Measurements from ENCODE around the gene PRDM8.

Gene PRDM8

GRCh38 chr4:80184053-80184824 lies 13.1 kb upstream of the PRDM8 start:
- peak; percentile 97 for DNase-seq

- DNase-seq, result peak; percentile 65
Observed at GRCh38 chr4:80184825-80185756, 12.2 kb upstream of the PRDM8 start.

DNA sequence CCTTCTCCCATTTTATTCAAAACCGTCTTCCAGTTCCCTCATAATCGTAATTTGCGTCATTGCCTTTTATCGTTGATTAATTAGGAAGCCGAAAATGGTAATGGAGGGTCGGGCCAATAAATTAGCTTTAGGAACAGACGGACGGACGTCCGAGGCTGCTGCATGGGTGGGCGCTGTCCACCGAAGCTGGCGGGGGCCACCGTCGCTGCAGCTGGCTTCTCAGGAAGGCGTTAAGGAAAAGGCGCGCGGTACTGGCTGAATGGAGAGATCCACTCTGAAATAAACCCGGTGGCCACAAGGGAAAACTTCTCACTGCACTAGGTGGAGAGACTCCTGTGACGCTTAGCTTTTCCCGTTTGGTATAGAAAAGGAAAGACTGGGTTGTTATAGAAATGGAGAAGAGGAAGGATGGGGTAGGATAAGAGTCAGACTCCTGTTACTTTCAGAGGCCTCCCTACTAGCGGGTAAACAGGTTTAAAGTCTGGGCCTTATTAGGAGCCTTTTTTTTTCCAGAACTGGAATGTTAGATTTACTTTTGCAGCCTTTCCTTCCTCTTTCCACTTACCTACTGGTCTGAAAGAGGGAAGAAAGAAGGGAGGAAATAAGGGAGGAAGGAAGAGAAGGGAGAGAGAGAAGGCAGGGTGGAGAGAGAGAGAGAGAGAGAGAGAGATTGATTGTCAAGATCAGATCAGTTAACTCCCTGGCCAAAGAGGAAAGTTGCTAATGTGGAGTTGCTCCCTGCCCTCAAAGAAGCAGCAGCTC lies 11.3 kb upstream of the PRDM8 start:
- DNase-seq, result peak; percentile 44

GRCh38 chr4:80186676-80187075 lies 10.6 kb upstream of the PRDM8 start:
- DNase-seq, result no peak

- no peak for DNase-seq
Observed at GRCh38 chr4:80187677-80188076, 9.6 kb upstream of the PRDM8 start.

DNA sequence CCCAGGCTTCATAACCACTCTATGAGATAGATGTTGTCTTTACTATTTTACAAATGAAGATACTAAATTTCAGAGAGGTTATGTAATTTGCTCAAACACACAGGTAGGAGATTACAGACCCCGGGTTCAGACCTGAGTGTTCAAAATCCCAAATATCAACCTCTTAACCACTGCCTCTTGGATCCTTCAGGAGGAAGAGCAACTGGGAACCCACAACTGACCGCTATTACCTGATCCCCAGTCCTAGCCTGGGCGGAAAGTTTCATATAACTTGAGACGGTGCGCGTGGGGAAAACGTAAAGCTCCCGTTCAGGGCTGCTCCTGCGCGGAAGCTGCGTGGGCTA lies 8.9 kb upstream of the PRDM8 start:
- no peak for DNase-seq

DNA sequence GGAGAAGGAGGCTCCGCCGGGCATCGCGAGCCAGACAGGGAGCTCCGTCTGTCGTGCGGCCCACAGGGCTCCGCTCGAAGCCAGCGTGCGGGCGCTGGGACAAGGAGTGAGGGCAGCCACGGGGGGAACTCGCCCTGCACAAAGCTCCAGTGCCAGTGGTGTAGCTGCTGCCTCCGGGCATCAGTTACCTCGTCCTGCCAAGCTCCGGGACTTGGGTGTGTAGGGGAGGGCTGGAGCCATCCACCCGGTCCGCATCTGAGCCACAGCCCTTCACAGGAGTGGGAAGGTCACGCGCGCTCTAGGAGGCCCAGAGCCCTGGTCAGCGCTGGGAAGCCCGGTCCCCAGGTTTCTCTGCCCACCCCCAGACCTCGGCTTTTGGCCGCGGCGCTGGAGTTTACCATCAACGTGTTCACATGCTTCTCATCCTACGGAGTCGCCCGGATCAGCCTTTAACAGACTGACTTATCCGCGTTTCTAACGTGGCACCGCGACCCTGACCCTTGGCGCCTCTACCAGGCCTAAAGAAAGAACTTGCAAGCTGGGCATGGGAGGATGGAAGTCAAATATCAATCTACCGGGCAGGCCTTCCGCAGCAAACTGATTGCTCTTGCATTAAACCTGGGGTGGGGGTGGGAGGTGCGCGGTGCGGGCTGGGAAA lies 8.4 kb upstream of the PRDM8 start:
- no peak for DNase-seq

GRCh38 chr4:80189581-80189955 lies 7.7 kb upstream of the PRDM8 start:
- no peak for DNase-seq

GRCh38 chr4:80189956-80190677 lies 7.2 kb upstream of the PRDM8 start:
- DNase-seq, result no peak

DNA sequence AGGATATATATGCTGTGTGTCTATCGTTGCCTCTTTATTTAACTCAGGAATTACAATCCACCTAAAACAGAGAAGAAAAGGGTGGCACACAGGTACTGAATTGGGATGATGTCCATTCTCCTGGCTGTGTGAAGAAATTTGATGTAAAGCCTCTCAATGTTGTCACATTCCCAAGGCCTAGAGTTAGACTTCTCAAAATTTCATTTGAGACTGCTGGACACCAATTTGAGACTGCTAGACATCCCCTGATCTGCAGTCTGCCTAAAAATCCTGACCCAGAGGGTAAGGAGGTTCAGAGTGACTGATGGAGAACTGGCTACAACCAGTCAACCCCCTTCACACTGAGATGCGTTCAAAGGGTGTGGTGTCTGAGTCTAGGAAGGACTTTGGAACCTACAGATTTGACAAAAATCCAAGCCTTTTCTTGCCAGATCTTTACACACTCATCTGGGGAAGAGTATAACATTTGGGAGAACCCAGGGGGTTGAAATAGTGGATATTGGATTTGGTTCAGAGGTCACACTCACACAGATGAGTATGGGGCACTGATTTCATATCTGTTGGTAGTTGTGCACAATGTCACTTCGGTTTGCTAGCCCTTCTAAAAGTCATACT lies 4.9 kb upstream of the PRDM8 start:
- DNase-seq, result no peak

DNA sequence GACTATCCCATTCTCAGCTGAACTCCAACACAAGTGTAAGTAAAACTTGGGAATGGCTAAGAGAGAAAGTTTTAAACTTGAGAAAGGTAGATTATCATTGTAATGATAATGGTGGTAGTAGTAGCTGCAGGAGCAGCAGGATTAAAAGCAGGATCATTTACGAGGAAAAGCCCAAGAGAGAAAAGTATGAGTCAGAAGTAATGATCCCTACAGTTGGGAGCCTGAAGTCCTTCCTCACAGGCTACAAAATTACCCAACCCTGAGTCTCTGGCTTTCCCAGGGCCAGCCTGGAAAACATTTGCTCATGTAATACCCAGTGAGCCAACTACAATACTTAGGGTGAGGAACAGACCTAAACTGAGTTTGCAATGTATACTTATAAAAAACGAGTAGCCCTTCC lies 4.4 kb upstream of the PRDM8 start:
- DNase-seq, result no peak

GRCh38 chr4:80195441-80196140 lies 1.7 kb upstream of the PRDM8 start:
- DNase-seq, result no peak

- no peak for DNase-seq
Observed at GRCh38 chr4:80196259-80196921, 913 bp upstream of the PRDM8 start.

GRCh38 chr4:80197601-80198440 lies 518 bp downstream of the PRDM8 start:
- no peak for DNase-seq

DNA sequence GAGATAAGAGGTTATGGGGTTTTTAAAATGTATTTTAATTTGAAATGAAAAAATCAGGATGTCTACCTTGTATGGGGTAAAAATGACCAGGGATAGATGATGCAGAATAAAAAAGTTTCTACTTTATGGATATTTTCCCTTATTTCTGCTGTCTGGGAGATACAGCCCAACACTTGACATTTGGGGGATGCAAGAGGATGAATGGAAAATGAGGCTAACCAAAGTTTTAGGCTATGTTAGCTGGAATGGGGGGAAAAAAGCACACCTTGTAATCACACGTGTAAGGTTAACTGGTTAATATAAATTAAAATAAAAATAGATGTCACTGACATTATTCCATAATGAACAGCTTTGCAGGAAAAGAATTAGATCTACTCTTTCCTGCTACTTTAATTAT lies 1.1 kb downstream of the PRDM8 start:
- DNase-seq, result no peak

- no peak for DNase-seq
Observed at GRCh38 chr4:80199004-80199560, 1.8 kb downstream of the PRDM8 start.

DNA sequence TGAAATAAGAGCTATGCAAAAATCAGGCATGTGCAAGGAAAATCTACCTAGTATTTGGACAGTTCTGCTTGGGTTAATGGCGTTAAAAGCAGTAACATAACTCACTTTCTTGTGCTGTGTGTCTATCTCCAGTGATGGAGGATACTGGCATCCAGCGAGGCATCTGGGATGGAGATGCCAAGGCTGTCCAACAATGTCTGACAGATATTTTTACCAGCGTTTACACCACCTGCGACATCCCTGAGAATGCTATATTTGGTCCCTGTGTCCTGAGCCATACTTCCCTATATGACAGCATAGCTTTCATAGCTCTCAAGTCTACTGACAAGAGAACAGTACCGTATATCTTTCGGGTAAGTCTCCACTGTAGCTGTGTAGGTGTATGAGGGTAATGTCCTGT lies 2.6 kb downstream of the PRDM8 start:
- DNase-seq, result no peak

DNA sequence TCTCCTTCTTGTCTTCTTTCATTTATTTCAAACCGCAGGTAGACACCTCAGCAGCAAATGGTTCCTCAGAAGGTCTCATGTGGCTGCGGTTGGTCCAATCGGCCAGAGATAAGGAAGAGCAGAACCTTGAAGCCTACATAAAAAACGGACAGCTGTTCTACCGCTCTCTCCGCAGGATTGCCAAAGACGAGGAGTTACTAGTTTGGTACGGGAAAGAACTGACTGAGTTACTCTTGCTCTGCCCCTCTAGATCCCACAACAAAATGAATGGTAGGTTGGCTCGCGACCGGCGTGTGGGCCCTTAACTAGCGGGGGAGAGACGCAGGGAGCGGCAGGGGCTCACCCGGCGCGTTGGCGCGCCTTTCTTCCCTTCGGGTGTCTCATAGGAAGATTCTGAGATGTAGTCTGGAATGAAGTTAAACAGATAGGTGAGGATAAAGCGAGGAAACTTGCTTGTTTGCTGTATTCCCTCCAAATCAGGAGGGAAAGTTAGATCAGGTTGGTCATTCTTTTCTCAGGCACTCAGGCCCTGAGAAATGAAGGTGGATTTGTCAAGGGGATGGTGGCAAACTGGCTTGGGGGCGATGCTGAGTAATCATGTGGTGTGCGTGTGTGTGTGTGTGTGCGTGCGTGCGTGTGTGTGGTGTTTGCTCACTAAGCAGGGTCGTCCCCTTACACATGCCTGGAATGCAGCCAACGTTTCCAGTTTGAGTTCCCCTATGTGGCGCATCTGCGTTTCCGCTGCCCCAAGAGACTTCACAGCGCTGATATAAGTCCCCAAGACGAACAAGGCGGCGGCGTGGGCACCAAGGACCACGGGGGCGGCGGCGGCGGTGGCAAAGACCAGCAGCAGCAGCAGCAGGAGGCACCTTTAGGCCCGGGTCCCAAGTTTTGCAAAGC lies 4.2 kb downstream of the PRDM8 start:
- no peak for DNase-seq

Data from activated CD8-positive, alpha-beta memory T cell treated with anti-CD3 and anti-CD28 coated beads for 24 hours (primary cell).